Tibial nerve (tissue), 4 donors: Measurements from ENCODE around the gene SLC6A9.

Experiments
- EP300 ChIP-seq, 2 donors: sonication (generic); formaldehyde crosslinking; IDR thresholded peaks; one replicate each; pipeline ENCODE4 v1.6.1; 2017; ENCODE audit warnings: antibody characterized with exemption in 2 of 2, mild to moderate bottlenecking in 1 of 2
- POLR2A ChIP-seq, 2 donors: fragments of 450-650 bp; IDR thresholded peaks; one replicate each; pipeline ENCODE4 v1.6.1; 2017; ENCODE audit warnings: antibody characterized with exemption in 2 of 2, mild to moderate bottlenecking in 2 of 2, moderate library complexity in 2 of 2
- TF ChIP-seq, protein P1 (sequence below), 5 experiments: fragments of 200-600 bp in 3 of 5; fragments of 450-650 bp in 2 of 5; sonication (generic) in 3 of 5; IDR thresholded peaks; one replicate each; pipeline ENCODE4 v1.5.1; 2016 to 2019; ENCODE audit warnings: antibody characterized with exemption in 5 of 5, mild to moderate bottlenecking in 3 of 5, moderate library complexity in 2 of 5

- TF ChIP-seq, protein P1, sequence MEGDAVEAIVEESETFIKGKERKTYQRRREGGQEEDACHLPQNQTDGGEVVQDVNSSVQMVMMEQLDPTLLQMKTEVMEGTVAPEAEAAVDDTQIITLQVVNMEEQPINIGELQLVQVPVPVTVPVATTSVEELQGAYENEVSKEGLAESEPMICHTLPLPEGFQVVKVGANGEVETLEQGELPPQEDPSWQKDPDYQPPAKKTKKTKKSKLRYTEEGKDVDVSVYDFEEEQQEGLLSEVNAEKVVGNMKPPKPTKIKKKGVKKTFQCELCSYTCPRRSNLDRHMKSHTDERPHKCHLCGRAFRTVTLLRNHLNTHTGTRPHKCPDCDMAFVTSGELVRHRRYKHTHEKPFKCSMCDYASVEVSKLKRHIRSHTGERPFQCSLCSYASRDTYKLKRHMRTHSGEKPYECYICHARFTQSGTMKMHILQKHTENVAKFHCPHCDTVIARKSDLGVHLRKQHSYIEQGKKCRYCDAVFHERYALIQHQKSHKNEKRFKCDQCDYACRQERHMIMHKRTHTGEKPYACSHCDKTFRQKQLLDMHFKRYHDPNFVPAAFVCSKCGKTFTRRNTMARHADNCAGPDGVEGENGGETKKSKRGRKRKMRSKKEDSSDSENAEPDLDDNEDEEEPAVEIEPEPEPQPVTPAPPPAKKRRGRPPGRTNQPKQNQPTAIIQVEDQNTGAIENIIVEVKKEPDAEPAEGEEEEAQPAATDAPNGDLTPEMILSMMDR (IDR thresholded peaks at IDR 0.05), result no peak
- TF ChIP-seq EP300 (IDR thresholded peaks at IDR 0.05), result no peak
- TF ChIP-seq POLR2A (IDR thresholded peaks at IDR 0.05), result no peak
Measured at GRCh38 chr1:43999455-43999854, 31.8 kb downstream of the SLC6A9 start.
